ENCODE results near the gene SNW1.

GRCh38 chr14:77681196-77682157 lies 79.5 kb downstream of the SNW1 start:
- TF ChIP-seq EZH2 (IDR thresholded peaks at IDR 0.05; ENCODE audit: low read length, missing control alignments) = no peak
- TF ChIP-seq CTCF (conservative IDR thresholded peaks at IDR 0.05 in 1 of 2, IDR thresholded peaks at IDR 0.05 in 1 of 2; ENCODE audit: low read depth in 1 of 2, low read length in 2 of 2) = no peak

Data from fibroblast of lung (primary cell).